Keratinocyte (primary cell): ENCODE measurements around the gene LMNTD2. TPM values are rescaled to one million over a fixed set of nuclear protein-coding genes. Genes with fewer than 3 reads are reported as not detected.

Source experiments
- DNase-seq: peaks from one replicate; pipeline ENCODE4 v3.0.0-alpha.2; 2011; ENCODE audit warnings: low read depth, missing footprints, low spot score
- FAIRE-seq: peaks from 2 replicates; lab custom pipeline; 2011; peaks lifted over from hg19 to GRCh38; lab: Jason Lieb, UNC
- H2AFZ ChIP-seq: 2 replicates; pipeline ENCODE4 v1.6.0; 2012; ENCODE audit warnings: low read length, control low read depth, inconsistent platforms; ENCODE audit not compliant: control insufficient read depth
- H3K27ac ChIP-seq: 2 replicates; pipeline ENCODE4 v1.5.1; 2011; ENCODE audit warnings: low read length; ENCODE audit not compliant: control insufficient read depth, insufficient read depth
- H3K27me3 ChIP-seq: 3 replicates; pipeline ENCODE4 v1.6.0; 2011; ENCODE audit warnings: low read length; ENCODE audit not compliant: control insufficient read depth, insufficient read depth; ENCODE audit errors: extremely low read depth
- H3K36me3 ChIP-seq, 2 experiments: 2 replicates in 1 of 2; 3 replicates in 1 of 2; pipeline ENCODE4 v1.5.1; 2011; ENCODE audit warnings: low read length in 2 of 2, mild to moderate bottlenecking in 1 of 2; ENCODE audit not compliant: control insufficient read depth in 2 of 2, insufficient read depth in 2 of 2; ENCODE audit errors: extremely low read depth in 1 of 2
- H3K4me1 ChIP-seq: 3 replicates; pipeline ENCODE4 v1.5.1; 2011; ENCODE audit warnings: low read length; ENCODE audit not compliant: control insufficient read depth, insufficient read depth; ENCODE audit errors: extremely low read depth
- H3K4me2 ChIP-seq: 3 replicates; pipeline ENCODE4 v1.6.0; 2011; ENCODE audit warnings: low read depth, low read length; ENCODE audit not compliant: control insufficient read depth, insufficient read depth; ENCODE audit errors: extremely low read depth
- H3K4me3 ChIP-seq, 3 experiments: fragments of 200-600 bp in 1 of 3; sonication (generic) in 1 of 3; 2 replicates in 2 of 3; 3 replicates in 1 of 3; pipeline ENCODE4 v1.5.1; 2011 to 2016; ENCODE audit warnings: low read length in 3 of 3, mild to moderate bottlenecking in 3 of 3, control low read depth in 2 of 3, inconsistent platforms in 1 of 3, low read depth in 1 of 3, mixed read lengths in 1 of 3, mixed run types in 1 of 3, moderate library complexity in 1 of 3; ENCODE audit not compliant: control insufficient read depth in 2 of 3, insufficient read depth in 2 of 3; ENCODE audit errors: extremely low read depth in 1 of 3
- H3K79me2 ChIP-seq: 2 replicates; pipeline ENCODE4 v1.6.0; 2012; ENCODE audit warnings: low read length; ENCODE audit not compliant: control insufficient read depth, insufficient read depth
- H3K9ac ChIP-seq: 3 replicates; pipeline ENCODE4 v1.6.0; 2011; ENCODE audit warnings: low read length; ENCODE audit not compliant: control insufficient read depth, insufficient read depth; ENCODE audit errors: extremely low read depth
- H3K9me1 ChIP-seq: 3 replicates; pipeline ENCODE4 v1.6.0; 2011; ENCODE audit warnings: low read length; ENCODE audit not compliant: control insufficient read depth, insufficient read depth; ENCODE audit errors: extremely low read depth
- H3K9me3 ChIP-seq: 2 replicates; pipeline ENCODE4 v1.5.1; 2012; ENCODE audit warnings: low read depth, low read length; ENCODE audit not compliant: control insufficient read depth
- H4K20me1 ChIP-seq: 3 replicates; pipeline ENCODE4 v1.6.0; 2011; ENCODE audit warnings: low read length; ENCODE audit not compliant: control insufficient read depth, insufficient read depth; ENCODE audit errors: extremely low read depth
- EZH2 ChIP-seq: IDR thresholded peaks from one replicate; pipeline ENCODE4 v1.6.1; 2012; ENCODE audit warnings: inconsistent platforms, mild to moderate bottlenecking, low read length, moderate library complexity
- dilution Hi-C: fragments of 300-500 bp; cut with MboI; formaldehyde crosslinking; loops from one replicate; pipeline ENCODE4 v1.7.0; 2020; ENCODE audit warnings: low sequenced_read_pairs; ENCODE audit not compliant: extremely low pct_ligation_motif_present
- polyA plus RNA-seq, 5 experiments: library from polyadenylated mRNA; depleted of rRNA in 3 of 5; stranded (reverse) in 3 of 5; stranded (forward) in 1 of 5; unstranded in 1 of 5; fragments of >200 nt; gene quantifications; 1 replicate in 1 of 5; 2 replicates in 3 of 5; 3 replicates in 1 of 5; pipeline versions ENCODE4 v1.2.1 to v1.2.3, GENCODE V29; 2011 to 2012; ENCODE audit warnings: missing spikeins in 2 of 5, low read depth in 1 of 5, low replicate concordance in 1 of 5
- TF ChIP-seq, protein P1 (sequence below), 3 experiments: IDR thresholded peaks in 1 of 3; conservative IDR thresholded peaks in 1 of 3; optimal IDR thresholded peaks in 1 of 3; 2 replicates in 2 of 3; 3 replicates in 1 of 3; pipeline versions ENCODE3 to v1.5.1; 2011; ENCODE audit warnings: low read length in 3 of 3, mild to moderate bottlenecking in 3 of 3, moderate library complexity in 2 of 3, control low read depth in 1 of 3, inconsistent platforms in 1 of 3; ENCODE audit not compliant: insufficient read depth in 2 of 3; ENCODE audit errors: extremely low read depth in 1 of 3

LMNTD2 gene
- polyA plus RNA-seq, 1 donor (not counting 4 experiments of a cell fraction or from before 2014, with no cell fraction given), result 1.2 TPM

DNA sequence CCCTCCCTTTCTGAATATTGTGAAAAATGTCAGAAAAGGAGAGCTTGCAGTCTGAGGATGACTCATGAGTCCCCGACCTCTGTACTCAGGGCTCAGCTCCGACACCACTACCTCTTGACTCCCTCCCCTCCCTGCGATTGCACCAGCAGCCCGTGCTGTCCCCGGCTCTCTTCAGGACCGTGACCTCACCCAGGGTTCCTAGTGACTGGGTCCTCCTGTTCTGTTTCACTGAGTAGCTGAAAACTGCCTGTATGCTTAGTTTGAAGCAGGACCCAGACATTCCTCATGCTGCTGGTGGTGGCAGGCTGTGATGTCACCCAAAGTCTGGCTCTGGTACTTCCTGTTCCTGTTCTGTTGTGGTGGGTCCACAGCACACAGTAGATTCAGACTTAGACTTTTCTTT lies 27.4 kb upstream of the LMNTD2 start:
- FAIRE-seq, result no peak
- peaks cover 63% of the 10 kb centered on the region for H3K79me2 ChIP-seq

DNA sequence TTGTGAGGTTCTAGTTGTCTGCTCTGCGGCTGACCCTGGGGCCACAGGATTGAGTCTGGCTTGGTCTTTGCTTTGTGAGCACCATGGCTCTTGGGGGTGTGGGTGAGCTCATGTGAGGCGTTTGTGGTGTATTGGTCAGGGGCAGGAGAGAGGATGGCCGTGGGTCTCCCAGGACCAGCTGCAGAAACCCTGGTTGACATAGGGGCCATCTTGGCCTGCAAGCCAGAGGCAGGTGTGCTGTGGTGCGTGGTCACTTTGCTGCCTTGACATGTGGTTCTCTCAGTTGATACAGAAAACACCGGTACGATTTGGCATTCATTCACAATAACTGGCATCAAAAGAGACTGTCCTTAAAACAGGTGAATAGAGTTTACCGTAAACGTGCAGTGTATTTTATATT lies 27.0 kb upstream of the LMNTD2 start:
- Histone ChIP-seq H3K27ac (no peak overlapping the region), H4K20me1 (peaks cover 5% of the 10 kb centered on the region), H3K4me3 (no peak overlapping the region), H2AFZ (no peak overlapping the region), H3K9ac (no peak overlapping the region), H3K4me2 (no peak overlapping the region), H3K4me1 (no peaks in the 10 kb centered on the region), H3K27me3 (no peaks in the 10 kb centered on the region), H3K36me3 (peaks cover 35 to 47% of the 10 kb centered on the region in 2 experiments), H3K9me3 (no peaks in the 10 kb centered on the region), H3K79me2 (peaks cover 62% of the 10 kb centered on the region), H3K9me1 (no peaks in the 10 kb centered on the region)
- DNase-seq (no peak), FAIRE-seq (no peak)
- dilution Hi-C loops, result no loop called here
- TF ChIP-seq EZH2, result no peak
- TF ChIP-seq, protein P1, sequence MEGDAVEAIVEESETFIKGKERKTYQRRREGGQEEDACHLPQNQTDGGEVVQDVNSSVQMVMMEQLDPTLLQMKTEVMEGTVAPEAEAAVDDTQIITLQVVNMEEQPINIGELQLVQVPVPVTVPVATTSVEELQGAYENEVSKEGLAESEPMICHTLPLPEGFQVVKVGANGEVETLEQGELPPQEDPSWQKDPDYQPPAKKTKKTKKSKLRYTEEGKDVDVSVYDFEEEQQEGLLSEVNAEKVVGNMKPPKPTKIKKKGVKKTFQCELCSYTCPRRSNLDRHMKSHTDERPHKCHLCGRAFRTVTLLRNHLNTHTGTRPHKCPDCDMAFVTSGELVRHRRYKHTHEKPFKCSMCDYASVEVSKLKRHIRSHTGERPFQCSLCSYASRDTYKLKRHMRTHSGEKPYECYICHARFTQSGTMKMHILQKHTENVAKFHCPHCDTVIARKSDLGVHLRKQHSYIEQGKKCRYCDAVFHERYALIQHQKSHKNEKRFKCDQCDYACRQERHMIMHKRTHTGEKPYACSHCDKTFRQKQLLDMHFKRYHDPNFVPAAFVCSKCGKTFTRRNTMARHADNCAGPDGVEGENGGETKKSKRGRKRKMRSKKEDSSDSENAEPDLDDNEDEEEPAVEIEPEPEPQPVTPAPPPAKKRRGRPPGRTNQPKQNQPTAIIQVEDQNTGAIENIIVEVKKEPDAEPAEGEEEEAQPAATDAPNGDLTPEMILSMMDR (optimal IDR thresholded peaks at IDR 0.05 in 1 of 3, IDR thresholded peaks at IDR 0.05 in 1 of 3, conservative IDR thresholded peaks at IDR 0.05 in 1 of 3; ENCODE audit: extremely low read depth in 1 of 3, insufficient read depth in 2 of 3, low read length in 3 of 3), result no peak

More for the DNA sequence above, 27.4 kb upstream of the LMNTD2 start:
- Histone ChIP-seq H3K27ac (no peak overlapping the region), H3K4me1 (no peaks in the 10 kb centered on the region), H2AFZ (no peak overlapping the region), H3K9me3 (no peaks in the 10 kb centered on the region), H3K36me3 (peaks cover 38 to 49% of the 10 kb centered on the region in 2 experiments), H3K9me1 (no peaks in the 10 kb centered on the region), H3K4me3 (no peak overlapping the region), H4K20me1 (peaks cover 5% of the 10 kb centered on the region), H3K27me3 (no peaks in the 10 kb centered on the region), H3K9ac (no peak overlapping the region), H3K4me2 (no peak overlapping the region)
- no peak for TF ChIP-seq EZH2
- TF ChIP-seq, protein P1 (optimal IDR thresholded peaks at IDR 0.05 in 1 of 3, IDR thresholded peaks at IDR 0.05 in 1 of 3, conservative IDR thresholded peaks at IDR 0.05 in 1 of 3; ENCODE audit: extremely low read depth in 1 of 3, insufficient read depth in 2 of 3, low read length in 3 of 3), result no peak
- no peak for DNase-seq
- dilution Hi-C loops, result no loop called here
